ENCODE data around the gene CCT7. TPM values are rescaled to one million over a fixed set of nuclear protein-coding genes. Genes with fewer than 3 reads are reported as not detected.

CCT7 gene
- total RNA-seq, 1 donor from 2014 or later = 188 TPM

DNA sequence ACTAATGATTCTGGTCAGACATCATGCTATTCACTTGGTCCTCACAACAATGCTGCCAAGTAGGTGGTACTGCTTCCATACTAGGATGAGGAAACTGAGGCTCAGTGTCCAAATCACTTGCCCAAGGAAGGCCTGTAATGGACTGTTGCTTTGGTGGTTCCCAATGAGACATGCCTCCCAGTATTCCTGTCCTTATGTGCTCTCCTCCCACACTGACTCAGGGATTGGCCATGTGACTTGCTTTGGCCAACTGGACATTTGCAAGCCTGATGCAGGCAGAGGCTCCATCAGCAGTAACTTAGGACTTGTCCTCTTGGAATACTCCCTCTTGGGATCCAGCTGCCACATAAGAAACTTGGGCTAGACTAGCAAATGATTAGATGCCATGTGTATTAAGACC, 47.1 kb downstream of the CCT7 start:
- Histone ChIP-seq H3K27ac (no peak overlapping the region), H3K4me1 (peaks cover 21% of the 10 kb centered on the region), H3K27me3 (no peaks in the 10 kb centered on the region), H3K4me3 (no peak overlapping the region), H3K36me3 (no peaks in the 10 kb centered on the region), H3K9me3 (no peaks in the 10 kb centered on the region)
- intact Hi-C loops (cut with DNase I) = no loop called here
- no peak for DNase-seq (ENCODE audit: extremely low spot score in 2 of 2)
- TF ChIP-seq POLR2A (IDR thresholded peaks at IDR 0.05) (no peak), POLR2AphosphoS5 (IDR thresholded peaks at IDR 0.05; ENCODE audit: insufficient read depth in 1 of 2, low read depth in 1 of 2) (no peak)
- TF ChIP-seq, protein P1, sequence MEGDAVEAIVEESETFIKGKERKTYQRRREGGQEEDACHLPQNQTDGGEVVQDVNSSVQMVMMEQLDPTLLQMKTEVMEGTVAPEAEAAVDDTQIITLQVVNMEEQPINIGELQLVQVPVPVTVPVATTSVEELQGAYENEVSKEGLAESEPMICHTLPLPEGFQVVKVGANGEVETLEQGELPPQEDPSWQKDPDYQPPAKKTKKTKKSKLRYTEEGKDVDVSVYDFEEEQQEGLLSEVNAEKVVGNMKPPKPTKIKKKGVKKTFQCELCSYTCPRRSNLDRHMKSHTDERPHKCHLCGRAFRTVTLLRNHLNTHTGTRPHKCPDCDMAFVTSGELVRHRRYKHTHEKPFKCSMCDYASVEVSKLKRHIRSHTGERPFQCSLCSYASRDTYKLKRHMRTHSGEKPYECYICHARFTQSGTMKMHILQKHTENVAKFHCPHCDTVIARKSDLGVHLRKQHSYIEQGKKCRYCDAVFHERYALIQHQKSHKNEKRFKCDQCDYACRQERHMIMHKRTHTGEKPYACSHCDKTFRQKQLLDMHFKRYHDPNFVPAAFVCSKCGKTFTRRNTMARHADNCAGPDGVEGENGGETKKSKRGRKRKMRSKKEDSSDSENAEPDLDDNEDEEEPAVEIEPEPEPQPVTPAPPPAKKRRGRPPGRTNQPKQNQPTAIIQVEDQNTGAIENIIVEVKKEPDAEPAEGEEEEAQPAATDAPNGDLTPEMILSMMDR (IDR thresholded peaks at IDR 0.05) = no peak

DNA sequence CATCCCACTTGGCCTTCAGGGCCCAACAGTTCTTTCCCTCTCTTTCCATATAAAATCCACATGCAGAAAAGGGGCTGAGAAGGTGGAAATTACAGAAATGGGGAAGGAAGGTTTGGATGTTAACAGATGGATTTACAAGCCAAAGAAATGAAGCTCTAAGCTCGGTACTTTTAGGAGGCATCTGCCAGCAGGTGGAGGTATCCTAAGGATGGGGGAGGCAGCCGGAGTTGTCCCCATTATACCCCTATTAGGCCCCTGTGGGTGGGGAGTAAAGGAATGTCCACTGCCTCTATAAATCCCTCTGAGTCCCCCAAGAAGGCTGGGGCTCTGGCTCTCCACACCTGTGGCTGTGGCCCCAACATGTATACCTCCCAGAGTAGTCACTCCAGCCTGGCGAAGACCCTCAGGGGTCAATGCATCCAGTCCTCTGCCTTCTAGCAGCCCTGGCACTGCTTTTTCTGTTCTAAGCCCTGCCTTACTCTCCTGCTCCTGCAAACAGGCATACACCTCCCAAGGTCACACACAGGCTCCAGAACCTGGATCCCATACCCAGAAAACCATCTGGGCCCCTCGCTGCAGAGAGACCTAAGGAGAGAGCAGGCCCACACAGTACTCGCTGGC, 48.9 kb downstream of the CCT7 start:
- intact Hi-C loops (cut with DNase I) = no loop called here
- TF ChIP-seq POLR2AphosphoS5 (IDR thresholded peaks at IDR 0.05; ENCODE audit: insufficient read depth in 1 of 2, low read depth in 1 of 2) (no peak), POLR2A (IDR thresholded peaks at IDR 0.05) (no peak)
- TF ChIP-seq, protein P1 (IDR thresholded peaks at IDR 0.05) = no peak
- no peaks in the 10 kb centered on the region for H3K9me3 ChIP-seq
- peak overlapping the region; percentile 50 to 69 for H3K4me3 ChIP-seq
- H3K27ac ChIP-seq = no peak overlapping the region
- peaks cover 21% of the 10 kb centered on the region for H3K4me1 ChIP-seq
- DNase-seq (ENCODE audit: extremely low spot score in 2 of 2) = no peak
- H3K27me3 ChIP-seq = no peaks in the 10 kb centered on the region
- H3K36me3 ChIP-seq = no peaks in the 10 kb centered on the region

DNA sequence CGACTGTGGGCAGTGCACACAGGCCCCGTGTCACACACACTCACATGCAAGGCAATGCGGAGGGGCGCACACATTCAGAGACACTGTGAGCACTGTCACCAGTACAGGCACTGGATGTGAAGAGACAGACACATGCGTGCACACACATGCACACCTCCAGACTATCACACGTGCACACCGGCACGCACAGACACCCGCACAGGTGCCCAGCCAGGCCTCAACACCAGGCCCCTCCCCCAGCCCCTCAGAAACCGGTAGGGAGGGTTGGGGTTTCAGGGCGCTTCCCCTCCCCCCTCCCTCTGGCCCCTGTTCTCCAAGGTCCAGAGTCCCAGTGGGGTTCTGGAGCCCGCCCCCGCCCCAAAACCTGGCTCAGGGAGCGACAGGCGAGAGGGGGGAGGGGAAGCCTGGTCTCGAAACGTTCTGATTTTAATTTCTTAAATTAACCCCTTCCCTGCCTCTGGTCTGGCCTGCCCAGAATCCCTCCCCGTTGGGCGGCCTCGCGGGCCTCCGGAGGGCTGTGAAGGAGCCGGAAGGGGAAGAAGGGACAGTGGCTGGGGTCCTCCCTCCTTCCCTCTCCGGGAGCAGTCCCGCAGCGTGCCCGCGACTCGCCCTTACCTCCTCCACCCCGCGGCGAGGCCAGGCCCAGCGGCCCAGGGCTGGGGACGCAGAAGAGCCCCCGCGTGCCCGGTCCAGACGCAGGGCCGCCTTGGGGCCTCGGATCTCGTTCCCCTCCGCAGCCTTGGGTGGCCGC, 49.6 kb downstream of the CCT7 start:
- no peak overlapping the region for H3K27ac ChIP-seq
- H3K9me3 ChIP-seq = no peaks in the 10 kb centered on the region
- TF ChIP-seq POLR2A (IDR thresholded peaks at IDR 0.05) (no peak), POLR2AphosphoS5 (IDR thresholded peaks at IDR 0.05; ENCODE audit: insufficient read depth in 1 of 2, low read depth in 1 of 2) (no peak)
- TF ChIP-seq, protein P1 (IDR thresholded peaks at IDR 0.05) = no peak
- H3K27me3 ChIP-seq = no peaks in the 10 kb centered on the region
- H3K4me1 ChIP-seq = peaks cover 21% of the 10 kb centered on the region
- H3K4me3 ChIP-seq = peak overlapping the region; percentile 50 to 69
- intact Hi-C loops (cut with DNase I) = no loop called here
- no peak for DNase-seq (ENCODE audit: extremely low spot score in 2 of 2)
- no peaks in the 10 kb centered on the region for H3K36me3 ChIP-seq

DNA sequence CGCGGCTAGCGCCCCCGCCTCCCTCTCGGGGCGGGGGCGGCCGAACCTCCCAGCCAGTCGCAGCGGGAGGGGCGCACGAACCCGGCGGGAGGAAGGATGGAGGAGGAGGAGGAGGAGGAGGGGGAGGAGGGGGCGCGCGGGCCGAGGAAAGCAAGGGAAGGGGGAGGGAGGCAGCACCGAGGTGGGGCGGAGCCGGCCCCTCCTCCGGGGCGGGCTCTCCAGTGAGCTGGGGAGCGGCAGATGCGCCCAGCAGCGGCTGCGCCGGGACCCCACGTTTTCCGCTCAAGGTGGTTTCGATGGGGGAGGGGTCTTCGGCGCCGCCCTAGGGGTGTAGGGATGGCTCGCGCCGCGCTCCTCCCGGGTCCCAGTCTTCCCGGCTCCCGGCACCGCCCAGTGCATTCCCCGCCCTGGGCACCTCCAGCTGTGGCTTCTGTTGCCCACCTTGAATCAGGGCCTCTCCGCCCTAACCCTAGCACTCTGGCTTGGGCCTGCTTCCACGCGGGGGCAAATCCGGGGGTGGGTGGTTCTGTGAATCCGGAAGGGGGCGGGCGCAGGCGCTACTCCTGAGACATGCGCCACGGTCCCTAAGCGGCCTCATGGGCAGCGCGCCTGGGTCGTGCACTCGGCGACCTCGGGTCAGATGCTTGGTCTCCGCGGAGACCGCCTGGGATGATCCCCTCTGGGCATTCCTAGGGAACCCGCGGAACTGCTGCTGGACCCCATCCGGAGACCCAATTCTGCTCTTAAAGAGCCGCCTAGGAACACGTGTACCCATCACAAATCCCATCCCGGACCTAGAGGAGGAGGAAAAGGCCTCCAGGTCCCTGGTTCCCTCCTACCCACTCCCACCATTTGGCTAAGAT, 50.4 kb downstream of the CCT7 start, which contains the start of gene FBXO41:
TSS of gene FBXO41 (minus strand) at position 183 of the 863 bp plus-strand sequence. CDS start 14,848 bp downstream, outside the sequence.
- TF ChIP-seq, protein P1 (IDR thresholded peaks at IDR 0.05) = no peak
- TF ChIP-seq POLR2AphosphoS5 (IDR thresholded peaks at IDR 0.05; ENCODE audit: insufficient read depth in 1 of 2, low read depth in 1 of 2) = peak in 1 of 2 donors; percentile 21
- Histone ChIP-seq H3K27me3 (no peaks in the 10 kb centered on the region), H3K9me3 (no peaks in the 10 kb centered on the region), H3K4me3 (peak within 1 kb of the TSS; percentile 50 to 69), H3K36me3 (no peaks in the 10 kb centered on the region), H3K27ac (no peak within 1 kb of the TSS), H3K4me1 (peaks cover 21% of the 10 kb centered on the region)
- no peak for DNase-seq (ENCODE audit: extremely low spot score in 2 of 2)
- intact Hi-C loops (cut with DNase I) = no loop called here
